IMR-90 (cell line): ENCODE measurements around the gene TFB1M. TPM values are rescaled to one million over a fixed set of nuclear protein-coding genes. Genes with fewer than 3 reads are reported as not detected.

ENCODE experiments used
- ATAC-seq: fragments of 200-7000 bp; cut with Tn5 transposase; 2 replicates; pipeline ENCODE4 v1.9.1; 2020; ENCODE audit warnings: low read depth, mild to moderate bottlenecking, moderate library complexity
- BruUV-seq: library from RNA; stranded (reverse); fragments of 400-500 nt; replicated peaks from 2 replicates; lab custom pipeline; 2021; lab: Mats Ljungman, UMichigan
- CTCF ChIA-PET: fragments of 300-600 bp; formaldehyde crosslinking; extraction: SDS; loops from one replicate; lab custom pipeline; 2021; ENCODE audit warnings: antibody characterized with exemption; lab: Yijun Ruan, JAX
- POLR2A ChIA-PET: fragments of 300-600 bp; sonication (Branson Sonifier 250); formaldehyde crosslinking; loops from one replicate; lab custom pipeline; 2022; ENCODE audit warnings: antibody characterized with exemption; ENCODE audit not compliant: unreplicated experiment; lab: Charles Lee
- DNase-seq: peaks from one replicate; pipeline ENCODE4 v3.0.0; 2013
- H2AFZ ChIP-seq: replicated peaks from 2 replicates; pipeline ENCODE3; 2013; ENCODE audit warnings: low read length, mild to moderate bottlenecking; ENCODE audit not compliant: poor library complexity
- H2AK5ac ChIP-seq: 2 replicates; pipeline ENCODE4 v1.6.1; 2013; ENCODE audit warnings: low read depth, low read length, inconsistent platforms
- H2AK9ac ChIP-seq: replicated peaks from 2 replicates; pipeline ENCODE3; 2013; ENCODE audit warnings: mild to moderate bottlenecking, low read depth, low read length, moderate library complexity; ENCODE audit not compliant: poor library complexity
- H2BK120ac ChIP-seq: 2 replicates; pipeline ENCODE4 v1.6.1; 2013; ENCODE audit warnings: low read depth, low read length, inconsistent platforms
- H2BK15ac ChIP-seq: 3 replicates; pipeline ENCODE4 v1.6.1; 2013; ENCODE audit warnings: low read depth, low read length, inconsistent platforms
- H2BK20ac ChIP-seq: 2 replicates; pipeline ENCODE4 v1.6.1; 2013; ENCODE audit warnings: low read depth, mild to moderate bottlenecking, inconsistent platforms, low read length, moderate library complexity
- H2BK5ac ChIP-seq: 2 replicates; pipeline ENCODE4 v1.6.1; 2013; ENCODE audit warnings: mild to moderate bottlenecking, low read depth, low read length, inconsistent platforms; ENCODE audit not compliant: poor library complexity, severe bottlenecking
- H3K14ac ChIP-seq: replicated peaks from 2 replicates; pipeline ENCODE4 v1.6.1; 2013; ENCODE audit warnings: low read depth, low read length, inconsistent platforms
- H3K18ac ChIP-seq: 2 replicates; pipeline ENCODE4 v1.6.1; 2013; ENCODE audit warnings: low read depth, low read length, control low read depth
- H3K23ac ChIP-seq: 2 replicates; pipeline ENCODE4 v1.6.1; 2013; ENCODE audit warnings: low read depth, low read length, inconsistent platforms
- H3K27ac ChIP-seq: 2 replicates; pipeline ENCODE4 v1.5.1; 2013; ENCODE audit warnings: mild to moderate bottlenecking, control low read depth, low read length; ENCODE audit not compliant: insufficient read depth
- H3K27me3 ChIP-seq: 2 replicates; pipeline ENCODE4 v1.6.1; 2013; ENCODE audit warnings: low read length; ENCODE audit not compliant: control insufficient read depth, insufficient read depth
- H3K36me3 ChIP-seq: 2 replicates; pipeline ENCODE4 v1.6.1; 2013; ENCODE audit warnings: low read length, mixed read lengths; ENCODE audit not compliant: control insufficient read depth, insufficient read depth
- H3K4ac ChIP-seq: 2 replicates; pipeline ENCODE4 v1.6.1; 2013; ENCODE audit warnings: low read depth, low read length, inconsistent platforms
- H3K4me1 ChIP-seq: 2 replicates; pipeline ENCODE4 v1.6.1; 2013; ENCODE audit warnings: low read length, mixed read lengths; ENCODE audit not compliant: control insufficient read depth, insufficient read depth
- H3K4me2 ChIP-seq: 2 replicates; pipeline ENCODE4 v1.6.1; 2013; ENCODE audit warnings: low read depth, mild to moderate bottlenecking, control low read depth, low read length, moderate library complexity
- H3K4me3 ChIP-seq: 2 replicates; pipeline ENCODE4 v1.5.1; 2013; ENCODE audit warnings: low read depth, mild to moderate bottlenecking, control low read depth, low read length, moderate library complexity; ENCODE audit not compliant: insufficient read depth
- H3K56ac ChIP-seq: 2 replicates; pipeline ENCODE4 v1.6.1; 2013; ENCODE audit warnings: low read length, inconsistent platforms; ENCODE audit not compliant: insufficient read depth; ENCODE audit errors: extremely low read depth
- H3K79me1 ChIP-seq, 2 experiments: 2 replicates each; pipeline ENCODE4 v1.6.1; 2013; ENCODE audit warnings: low read length in 2 of 2, inconsistent platforms in 1 of 2, low read depth in 1 of 2
- H3K9ac ChIP-seq: 2 replicates; pipeline ENCODE4 v1.6.1; 2013; ENCODE audit warnings: low read depth, low read length, control low read depth
- H3K9me1 ChIP-seq: 2 replicates; pipeline ENCODE4 v1.6.1; 2013; ENCODE audit warnings: low read length, inconsistent platforms; ENCODE audit not compliant: insufficient read depth
- H3K9me3 ChIP-seq: 2 replicates; pipeline ENCODE4 v1.6.1; 2013; ENCODE audit warnings: low read length; ENCODE audit not compliant: control insufficient read depth, insufficient read depth
- H4K20me1 ChIP-seq: 2 replicates; pipeline ENCODE4 v1.6.1; 2013; ENCODE audit warnings: low read length, inconsistent platforms; ENCODE audit not compliant: insufficient read depth
- H4K5ac ChIP-seq: 2 replicates; pipeline ENCODE4 v1.6.1; 2013; ENCODE audit warnings: mild to moderate bottlenecking, low read depth, low read length, control low read depth
- H4K8ac ChIP-seq, 2 experiments: 2 replicates each; pipeline ENCODE4 v1.6.1; 2013; ENCODE audit warnings: low read depth in 2 of 2, low read length in 2 of 2, control low read depth in 1 of 2, inconsistent platforms in 1 of 2
- H4K91ac ChIP-seq: 2 replicates; pipeline ENCODE4 v1.6.1; 2013; ENCODE audit warnings: low read depth, low read length, inconsistent platforms; ENCODE audit not compliant: insufficient read depth
- BHLHE40 ChIP-seq: fragments of 150-350 bp; IDR thresholded peaks from 2 replicates; pipeline ENCODE4 v1.6.1; 2016; ENCODE audit warnings: mild to moderate bottlenecking, low read depth, low read length
- MAFK ChIP-seq: IDR thresholded peaks from 2 replicates; pipeline ENCODE4 v1.6.1; 2012; ENCODE audit warnings: low read depth, low read length, improper control_type of control experiment
- MXI1 ChIP-seq: IDR thresholded peaks from 2 replicates; pipeline ENCODE4 v1.6.1; 2012; ENCODE audit warnings: low read depth, mild to moderate bottlenecking, low read length, moderate library complexity, borderline replicate concordance
- NFE2L2 ChIP-seq: fragments of 150-350 bp; IDR thresholded peaks from 2 replicates; pipeline ENCODE4 v1.6.1; 2016; ENCODE audit warnings: low read depth, mild to moderate bottlenecking, low read length
- POLR2A ChIP-seq: IDR thresholded peaks from 2 replicates; pipeline ENCODE4 v1.6.1; 2012; ENCODE audit warnings: mild to moderate bottlenecking, low read depth, low read length
- RCOR1 ChIP-seq: IDR thresholded peaks from 2 replicates; pipeline ENCODE4 v1.6.1; 2012; ENCODE audit warnings: mild to moderate bottlenecking, low read length, improper control_type of control experiment; ENCODE audit not compliant: insufficient replicate concordance
- WGBS, 2 experiments: methylation state at CpG; one replicate each; pipeline versions ENCODE4 v1.1.5 to v1.1.7; 2013; ENCODE audit warnings: missing lambda C conversion rate in 2 of 2; ENCODE audit not compliant: insufficient read length in 1 of 2; ENCODE audit errors: extremely low coverage in 2 of 2; 5-methylcytosine and 5-hydroxymethylcytosine counted together
- dilution Hi-C: fragments of 300-500 bp; cut with HindIII; formaldehyde crosslinking; loops from one replicate; pipeline ENCODE4 v1.14.3; 2018; ENCODE audit warnings: low sequenced_read_pairs; ENCODE audit not compliant: unreplicated experiment
- in situ Hi-C: fragments of 300-500 bp; cut with MboI; formaldehyde crosslinking; loops from 3 replicates; pipeline ENCODE4 v1.14.3; 2019; ENCODE audit warnings: low sequenced_read_pairs, inconsistent platforms, mixed read lengths
- intact Hi-C: fragments of 100-400 bp; cut with micrococcal nuclease; formaldehyde crosslinking; loops from 2 replicates; pipeline ENCODE4 v1.10.0; 2022
- polyA plus RNA-seq, 3 experiments: library from polyadenylated mRNA; depleted of rRNA; stranded (reverse); fragments of >200 nt; gene quantifications; 2 replicates each; pipeline ENCODE4 v1.2.3, GENCODE V29; 2012; ENCODE audit warnings: low replicate concordance in 1 of 3
- total RNA-seq: library from RNA; depleted of rRNA; stranded (reverse); fragments of >200 nt; gene quantifications from 2 replicates; pipeline ENCODE4 v1.2.3, GENCODE V29; 2012
- TF ChIP-seq, protein P1 (sequence below): fragments of 150-350 bp; IDR thresholded peaks from 2 replicates; pipeline ENCODE4 v1.6.1; 2016; ENCODE audit warnings: low read depth, mild to moderate bottlenecking, low read length, moderate library complexity, borderline replicate concordance

TFB1M gene
- total and polyA plus RNA-seq, 2 of the 4 experiments (the other 2 are of a cell fraction) = 18.1 to 22.4 TPM

GRCh38 chr6:155240905-155241600 is 73.2 kb downstream of the TFB1M start:
- DNase-seq = no peak
- no peak overlapping the region for H3K14ac ChIP-seq
- no peak overlapping the region for H3K23ac ChIP-seq
- ChIA-PET CTCF (no interaction called here), POLR2A (no interaction called here)
- intact Hi-C loops = no loop called here
- no peak overlapping the region for H3K18ac ChIP-seq
- H2AFZ ChIP-seq = no peak overlapping the region
- TF ChIP-seq RCOR1 (no peak), NFE2L2 (no peak), BHLHE40 (no peak), MAFK (no peak), MXI1 (no peak), POLR2A (no peak)
- TF ChIP-seq, protein P1, sequence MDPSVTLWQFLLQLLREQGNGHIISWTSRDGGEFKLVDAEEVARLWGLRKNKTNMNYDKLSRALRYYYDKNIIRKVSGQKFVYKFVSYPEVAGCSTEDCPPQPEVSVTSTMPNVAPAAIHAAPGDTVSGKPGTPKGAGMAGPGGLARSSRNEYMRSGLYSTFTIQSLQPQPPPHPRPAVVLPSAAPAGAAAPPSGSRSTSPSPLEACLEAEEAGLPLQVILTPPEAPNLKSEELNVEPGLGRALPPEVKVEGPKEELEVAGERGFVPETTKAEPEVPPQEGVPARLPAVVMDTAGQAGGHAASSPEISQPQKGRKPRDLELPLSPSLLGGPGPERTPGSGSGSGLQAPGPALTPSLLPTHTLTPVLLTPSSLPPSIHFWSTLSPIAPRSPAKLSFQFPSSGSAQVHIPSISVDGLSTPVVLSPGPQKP = no peak
- H2BK15ac ChIP-seq = no peak overlapping the region
- no peak overlapping the region for H3K4me2 ChIP-seq
- H4K8ac ChIP-seq = no peak overlapping the region
- no peak for ATAC-seq
- no peaks in the 10 kb centered on the region for H3K27me3 ChIP-seq
- BruUV-seq = no TSS peak
- peaks cover 3% of the 10 kb centered on the region; the same call in 1 of the 2 replicates for H3K9me1 ChIP-seq
- no peak overlapping the region for H3K56ac ChIP-seq
- H3K36me3 ChIP-seq = no peaks in the 10 kb centered on the region
- no peak overlapping the region for H2BK5ac ChIP-seq
- no peak overlapping the region for H4K5ac ChIP-seq
- dilution Hi-C loops = no loop called here
- no peaks in the 10 kb centered on the region for H3K79me1 ChIP-seq
- in situ Hi-C loops = loop anchor here (10.0 kb wide), 1 partner anchor 566 kb away; no protein-coding TSS in a partner anchor
- H3K4ac ChIP-seq = no peak overlapping the region
- H2BK120ac ChIP-seq = no peak overlapping the region
- peaks cover 1% of the 10 kb centered on the region; the same call in 1 of the 2 replicates for H3K4me1 ChIP-seq
- H2AK9ac ChIP-seq = no peak overlapping the region
- WGBS, 2 experiments = 90% methylated on average over 2 of the region's 19 CpGs; no CpG with 5 or more reads in 1 of the 2 experiments
- no peak overlapping the region for H3K4me3 ChIP-seq
- H4K20me1 ChIP-seq = no peaks in the 10 kb centered on the region
- H2BK20ac ChIP-seq = no peak overlapping the region
- no peak overlapping the region for H3K27ac ChIP-seq
- H3K9ac ChIP-seq = no peak overlapping the region
- no peak overlapping the region for H2AK5ac ChIP-seq
- H3K9me3 ChIP-seq = no peaks in the 10 kb centered on the region; the same call in 1 of the 2 replicates
- no peak overlapping the region for H4K91ac ChIP-seq
